OCI-LY3 (cell line): ENCODE measurements around the gene TH.

Experiments used
- EZH2phosphoT487 ChIP-seq: fragments of 200-600 bp; shearing (Covaris generic); IDR thresholded peaks from 2 replicates; pipeline ENCODE4 v1.6.1; 2018; ENCODE audit warnings: antibody characterized with exemption, mixed run types, low read depth
- TF ChIP-seq, protein P1 (sequence below): fragments of 200-600, 300-600 bp; sonication (generic); IDR thresholded peaks from 2 replicates; pipeline ENCODE4 v1.5.1; 2014; ENCODE audit warnings: antibody characterized with exemption, low read length, low read depth

- TF ChIP-seq, protein P1, sequence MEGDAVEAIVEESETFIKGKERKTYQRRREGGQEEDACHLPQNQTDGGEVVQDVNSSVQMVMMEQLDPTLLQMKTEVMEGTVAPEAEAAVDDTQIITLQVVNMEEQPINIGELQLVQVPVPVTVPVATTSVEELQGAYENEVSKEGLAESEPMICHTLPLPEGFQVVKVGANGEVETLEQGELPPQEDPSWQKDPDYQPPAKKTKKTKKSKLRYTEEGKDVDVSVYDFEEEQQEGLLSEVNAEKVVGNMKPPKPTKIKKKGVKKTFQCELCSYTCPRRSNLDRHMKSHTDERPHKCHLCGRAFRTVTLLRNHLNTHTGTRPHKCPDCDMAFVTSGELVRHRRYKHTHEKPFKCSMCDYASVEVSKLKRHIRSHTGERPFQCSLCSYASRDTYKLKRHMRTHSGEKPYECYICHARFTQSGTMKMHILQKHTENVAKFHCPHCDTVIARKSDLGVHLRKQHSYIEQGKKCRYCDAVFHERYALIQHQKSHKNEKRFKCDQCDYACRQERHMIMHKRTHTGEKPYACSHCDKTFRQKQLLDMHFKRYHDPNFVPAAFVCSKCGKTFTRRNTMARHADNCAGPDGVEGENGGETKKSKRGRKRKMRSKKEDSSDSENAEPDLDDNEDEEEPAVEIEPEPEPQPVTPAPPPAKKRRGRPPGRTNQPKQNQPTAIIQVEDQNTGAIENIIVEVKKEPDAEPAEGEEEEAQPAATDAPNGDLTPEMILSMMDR = no peak
- TF ChIP-seq EZH2phosphoT487 = no peak
These were observed 39.7 kb upstream of the TH start for GRCh38 chr11:2211113-2211971.
